Measurements from ENCODE around the gene NDUFS2.

- TF ChIP-seq CTCF (IDR thresholded peaks at IDR 0.05) (no peak), POLR2A (IDR thresholded peaks at IDR 0.05) (no peak)
Measured at GRCh38 chr1:161233102-161233501, 30.9 kb downstream of the NDUFS2 start.

Measured in breast epithelium (tissue), 3 donors.